HL-60/S4 treated with retinoic acid at 250 ng/mL for 4 days and 3 days (cell line): ENCODE results near the gene TTLL12.
"Not testable (repeated sequence)": the region's sequence is repeated elsewhere in the genome, so short reads cannot be mapped to it uniquely, and the experiment has no call there.

Source experiments
- in situ Hi-C: fragments of 300-500 bp; cut with MboI; formaldehyde crosslinking; loops from 2 replicates; pipeline ENCODE4 v1.7.0; 2022; ENCODE audit warnings: low sequenced_read_pairs

Gene TTLL12

DNA sequence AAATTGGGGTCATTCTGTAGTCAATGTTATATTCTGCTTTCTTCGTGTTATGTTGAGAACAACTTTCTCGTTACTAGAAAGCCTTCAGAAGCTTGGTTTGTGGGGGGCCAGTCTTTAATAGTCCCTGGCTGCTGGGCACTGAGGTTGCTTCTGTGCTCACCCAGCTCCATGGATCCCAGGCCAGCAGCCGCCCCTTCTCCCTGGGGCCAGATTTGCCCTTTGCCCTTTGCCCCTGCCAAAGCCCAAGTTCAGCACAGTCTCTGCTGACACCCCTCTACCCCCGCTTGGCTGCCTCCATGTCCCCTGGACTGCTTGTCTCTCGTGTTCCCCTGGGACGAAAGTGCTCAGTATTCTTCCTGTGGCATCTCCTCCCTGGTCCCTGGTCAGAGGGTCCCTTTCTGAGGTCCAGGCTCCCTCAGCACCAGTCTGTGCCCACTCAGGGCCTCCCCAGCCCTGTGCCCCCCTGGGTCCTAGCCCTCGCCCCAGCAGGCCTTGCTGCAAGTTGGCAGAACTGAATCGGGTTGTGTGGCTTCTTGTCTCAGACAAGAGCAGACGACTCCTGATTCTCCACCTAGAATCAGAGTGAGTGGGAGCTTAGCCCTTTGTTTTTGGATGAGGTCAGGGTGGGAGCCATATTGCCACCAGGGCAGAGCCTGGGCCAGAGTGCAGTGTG, 28.9 kb downstream of the TTLL12 start:
- in situ Hi-C loops = no loop called here

DNA sequence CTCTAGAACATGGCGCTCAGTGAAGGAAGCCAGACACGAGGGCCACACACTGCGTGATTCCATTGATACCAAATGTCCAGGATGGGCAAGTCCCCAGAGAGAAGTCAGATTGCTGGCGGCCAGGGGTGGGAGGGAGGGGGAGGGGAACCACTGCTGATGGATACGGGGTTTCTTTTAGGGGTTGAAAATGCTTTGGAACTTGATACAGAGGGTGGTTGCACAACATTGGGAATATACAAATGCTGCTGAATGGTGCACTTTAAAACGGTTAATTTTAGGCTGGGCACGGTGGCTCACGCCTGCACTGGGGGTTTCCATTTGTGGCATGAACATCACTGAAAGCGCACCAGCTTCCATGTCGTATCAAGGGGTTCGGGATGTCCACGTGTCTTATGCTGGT, 30.5 kb downstream of the TTLL12 start:
- in situ Hi-C loops = no loop called here

DNA sequence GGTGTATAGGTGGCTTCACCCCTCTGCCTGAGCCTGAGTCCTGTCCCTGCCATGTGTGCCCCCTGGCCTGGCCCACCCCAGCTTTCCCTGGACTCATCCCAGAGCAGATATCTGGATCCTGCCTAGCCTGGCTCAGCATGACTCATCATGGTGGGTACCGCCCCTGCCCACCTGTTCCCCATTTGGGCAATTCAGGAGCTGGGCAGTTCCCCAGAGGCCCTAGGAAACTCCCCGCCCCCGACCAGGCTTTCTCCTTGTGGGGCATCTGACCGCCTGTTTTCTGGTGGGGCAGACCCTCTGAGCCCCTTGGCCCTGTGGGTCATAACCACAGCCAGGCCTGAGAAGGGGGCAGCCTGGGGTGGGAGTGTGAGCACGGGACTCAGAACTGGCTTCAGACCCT, 31.1 kb downstream of the TTLL12 start:
- in situ Hi-C loops = no loop called here

DNA sequence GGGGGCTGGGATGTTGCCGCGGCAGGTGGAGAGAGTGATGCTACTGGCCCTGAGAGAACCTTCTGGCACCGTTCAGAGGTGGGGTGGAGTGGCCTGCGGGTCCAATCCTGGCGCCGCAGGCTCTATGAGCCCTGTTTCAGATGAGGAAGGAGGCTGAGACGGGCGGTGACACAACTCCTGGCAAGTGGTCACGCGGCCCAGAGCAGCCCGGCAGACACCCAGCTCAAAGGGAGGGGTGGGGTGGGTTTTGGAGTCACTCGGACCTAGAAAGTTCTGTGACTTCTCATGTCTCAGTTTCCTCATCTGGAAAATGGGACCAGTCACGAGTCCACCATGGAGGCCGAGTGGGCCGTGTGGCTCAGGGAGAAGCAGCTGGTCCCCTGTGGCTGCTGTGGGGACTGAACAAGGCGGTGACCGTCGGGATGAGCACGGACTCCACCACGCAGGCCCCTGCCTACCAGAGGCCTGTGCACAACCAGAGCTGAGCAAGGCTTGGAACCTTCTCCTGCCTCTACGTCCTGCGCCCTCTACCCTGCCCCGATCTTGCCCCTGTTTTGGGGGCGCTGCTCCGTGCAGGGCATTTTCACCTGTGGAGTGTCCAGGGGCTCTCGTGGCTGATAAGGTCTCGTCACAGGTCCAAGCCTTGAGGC, 31.9 kb downstream of the TTLL12 start:
- in situ Hi-C loops = no loop called here

DNA sequence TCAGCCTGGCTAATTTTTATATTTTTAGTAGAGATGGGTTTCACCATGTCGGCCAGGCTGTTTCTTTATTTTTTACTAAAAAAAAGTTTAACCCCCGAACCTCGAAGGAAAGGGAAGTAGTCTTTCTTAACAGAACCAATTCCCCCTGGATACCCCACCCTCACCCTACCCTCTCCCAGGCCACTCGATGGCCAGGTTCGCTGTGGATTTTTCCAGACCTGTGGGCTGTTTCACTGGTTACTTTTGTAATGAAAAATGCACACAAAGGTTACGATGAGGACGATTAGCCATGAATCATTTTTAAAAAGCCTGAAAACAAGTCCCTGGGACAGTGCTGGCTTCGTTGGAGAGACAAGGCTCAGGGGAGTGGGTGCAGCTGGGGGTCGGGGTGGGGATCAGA, 33.0 kb downstream of the TTLL12 start:
- in situ Hi-C loops = no loop called here

DNA sequence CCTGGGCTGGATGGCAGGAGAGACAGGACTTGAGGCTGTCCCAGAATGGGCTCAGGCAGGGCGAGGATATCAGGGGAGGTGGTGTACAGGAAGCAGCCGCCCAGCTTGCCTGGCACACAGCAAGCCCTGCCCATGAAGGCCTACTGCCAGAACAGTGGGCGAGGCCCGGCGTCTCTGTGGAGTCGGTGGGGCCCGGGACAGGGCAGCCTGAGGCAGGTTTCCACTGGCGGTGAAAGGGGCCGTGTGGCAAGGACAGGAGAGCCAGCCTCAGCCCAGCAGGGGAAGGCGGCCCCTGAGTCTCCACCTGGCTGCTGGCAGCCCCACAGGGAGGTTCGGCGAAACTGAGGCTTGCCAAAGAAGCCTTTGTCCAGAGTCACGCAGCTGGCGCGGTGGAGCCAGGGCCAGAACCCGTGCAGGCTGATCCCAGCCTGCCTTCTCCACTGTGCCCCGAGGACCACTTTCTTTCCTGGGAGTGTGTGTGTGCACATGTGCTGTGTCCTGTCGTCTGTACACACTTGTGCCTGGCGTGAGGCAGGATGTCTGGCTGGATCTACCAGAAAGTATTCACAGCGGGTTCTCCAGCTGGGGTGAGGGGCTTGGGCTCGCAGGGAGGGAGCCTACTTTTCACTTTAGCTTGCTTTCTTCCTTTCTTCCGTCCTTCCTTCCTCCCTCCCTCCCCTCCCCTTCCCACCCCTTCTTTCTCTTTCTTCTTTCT, 34.4 kb downstream of the TTLL12 start:
- in situ Hi-C loops = no loop called here

DNA sequence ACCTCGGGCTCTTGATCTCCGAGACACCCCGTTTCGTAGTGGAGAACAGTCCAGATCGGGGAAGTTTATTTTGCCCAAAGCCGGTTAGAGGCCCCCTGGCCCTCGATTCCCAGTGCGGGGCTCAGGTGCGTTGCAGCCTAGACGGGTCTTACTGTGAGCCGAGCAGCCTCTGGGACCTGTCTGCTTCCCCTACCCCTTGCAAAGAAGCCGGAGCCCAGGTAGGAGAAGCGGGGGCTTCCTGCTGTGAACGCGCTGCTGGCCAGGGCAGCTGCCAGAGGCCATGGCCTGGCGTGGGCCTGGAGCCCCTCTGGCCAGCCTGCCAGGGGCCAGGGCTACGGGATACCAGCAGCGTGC, 35.0 kb downstream of the TTLL12 start:
- in situ Hi-C loops = no loop called here

DNA sequence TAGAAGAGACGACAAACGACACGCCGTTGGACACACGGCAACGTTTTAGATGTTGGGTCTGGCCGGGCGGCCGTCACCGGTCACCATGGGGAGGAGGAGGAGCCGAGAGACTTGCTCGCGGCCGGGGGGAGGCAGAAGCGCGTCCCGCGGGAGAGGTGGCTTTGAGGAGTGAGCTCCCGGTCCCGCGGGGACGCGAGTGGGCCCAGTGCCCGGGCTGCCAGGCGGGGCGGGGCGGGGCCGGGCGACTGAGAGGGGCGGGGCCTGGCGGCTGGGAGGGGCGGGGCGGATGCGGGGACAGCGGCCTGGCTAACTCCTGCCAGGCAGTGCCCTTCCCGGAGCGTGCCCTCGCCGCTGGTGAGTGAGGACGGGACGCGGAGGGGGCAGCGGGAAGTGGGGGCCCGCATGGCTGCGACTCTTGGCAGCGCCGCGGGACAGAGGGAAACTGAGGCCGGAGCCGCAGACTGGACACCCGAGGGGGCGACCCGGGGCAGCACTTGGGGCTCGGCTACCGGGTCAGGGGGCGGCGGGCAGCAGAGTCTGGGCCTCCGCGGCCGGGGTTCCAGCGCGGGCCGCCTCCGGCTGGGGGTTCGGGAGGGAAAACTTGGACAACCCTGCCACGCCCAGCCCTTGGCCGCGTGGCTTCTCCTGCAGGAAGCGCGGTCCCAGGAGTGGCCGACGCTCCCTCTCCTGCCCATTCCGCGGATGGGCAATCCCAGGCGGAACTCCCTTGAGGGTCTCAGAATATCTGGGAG, 35.5 kb downstream of the TTLL12 start, which contains the start of gene TSPO:
Gene TSPO, plus strand, starts transcription at position 309 of the 752 bp plus-strand sequence. CDS start 7,680 bp downstream, outside the sequence.
- in situ Hi-C loops = no loop called here

DNA sequence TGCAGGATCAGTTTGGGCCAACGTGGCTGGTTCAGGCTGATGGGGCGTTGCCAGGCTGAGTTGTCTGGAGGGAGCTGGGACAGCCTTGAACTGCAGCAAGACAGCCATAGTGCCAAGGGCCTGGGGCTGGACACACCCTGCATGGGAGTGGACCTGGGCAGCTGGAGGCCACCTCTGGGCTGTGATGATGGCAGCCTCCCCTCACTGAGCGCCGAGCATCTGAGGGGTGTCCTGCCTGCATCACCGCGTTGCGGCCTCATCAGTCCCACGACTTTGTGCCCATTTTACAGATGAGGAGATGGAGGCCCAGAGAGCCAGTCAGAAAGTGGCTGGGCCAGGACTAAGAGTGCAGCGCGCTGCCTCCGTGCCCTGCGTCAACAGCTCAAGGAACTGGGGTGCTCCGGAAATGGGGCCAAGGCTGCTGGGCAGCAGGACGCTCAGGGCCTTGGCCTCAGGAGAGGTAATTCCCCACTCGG, 36.2 kb downstream of the TTLL12 start:
- in situ Hi-C loops = no loop called here

DNA sequence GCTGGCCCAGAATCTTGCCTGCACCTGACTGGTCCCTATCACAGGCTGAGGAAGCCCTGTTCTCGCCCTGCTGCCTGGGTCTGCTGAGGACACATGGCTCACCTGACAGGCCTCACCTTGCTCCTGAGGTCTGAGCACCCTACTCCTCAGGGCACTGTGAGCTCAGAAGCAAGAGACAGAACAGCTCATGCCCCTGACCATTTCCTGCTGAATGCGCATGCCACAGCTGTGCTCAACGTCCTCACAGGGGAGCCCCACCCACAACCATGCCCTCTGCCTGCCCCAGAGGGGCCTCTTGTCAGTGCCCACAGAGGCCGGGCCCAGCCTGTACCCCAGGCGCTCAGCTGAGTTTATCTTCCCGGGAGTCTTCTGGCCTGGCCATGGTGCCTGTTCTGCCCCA, 38.4 kb downstream of the TTLL12 start:
- in situ Hi-C loops = no loop called here

DNA sequence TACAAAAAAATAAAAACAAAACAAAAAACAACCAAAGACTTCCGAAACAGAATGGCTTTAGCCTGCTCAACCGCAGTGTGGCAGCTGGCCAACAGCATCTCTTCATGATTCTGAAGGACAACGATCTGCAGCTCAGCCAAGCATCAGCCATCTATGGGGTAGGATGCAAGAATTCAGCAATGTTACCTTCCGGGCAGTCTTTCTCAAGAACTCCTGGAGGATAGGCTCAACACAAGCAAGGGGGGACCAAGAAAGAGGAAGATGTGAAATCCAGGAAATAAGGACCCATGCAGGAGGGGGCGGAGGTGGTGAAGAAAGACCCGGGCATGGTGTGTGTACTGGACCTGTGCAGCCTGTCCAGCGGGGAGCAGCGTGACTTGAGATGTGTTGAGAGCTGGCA, 39.1 kb downstream of the TTLL12 start:
- in situ Hi-C loops = no loop called here

DNA sequence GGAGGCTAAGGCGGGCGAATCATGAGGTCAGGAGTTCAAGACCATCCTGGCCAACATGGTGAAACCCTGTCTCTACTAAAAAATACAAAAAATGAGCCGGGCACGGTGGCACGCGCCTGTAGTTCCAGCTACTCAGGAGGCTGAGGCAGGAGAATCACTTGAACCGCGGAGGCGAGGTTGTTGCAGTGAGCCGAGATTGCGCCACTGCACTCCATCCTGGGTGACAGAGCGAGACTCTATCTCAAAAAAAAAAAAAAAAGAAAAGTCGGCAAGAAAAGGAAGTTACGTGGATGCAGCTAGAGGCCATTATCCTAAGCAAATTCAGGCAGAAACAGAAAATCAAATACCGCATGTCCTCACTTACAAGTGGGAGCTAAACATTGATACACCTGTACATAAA, 40.6 kb downstream of the TTLL12 start:
- in situ Hi-C loops = not testable (repeated sequence)

DNA sequence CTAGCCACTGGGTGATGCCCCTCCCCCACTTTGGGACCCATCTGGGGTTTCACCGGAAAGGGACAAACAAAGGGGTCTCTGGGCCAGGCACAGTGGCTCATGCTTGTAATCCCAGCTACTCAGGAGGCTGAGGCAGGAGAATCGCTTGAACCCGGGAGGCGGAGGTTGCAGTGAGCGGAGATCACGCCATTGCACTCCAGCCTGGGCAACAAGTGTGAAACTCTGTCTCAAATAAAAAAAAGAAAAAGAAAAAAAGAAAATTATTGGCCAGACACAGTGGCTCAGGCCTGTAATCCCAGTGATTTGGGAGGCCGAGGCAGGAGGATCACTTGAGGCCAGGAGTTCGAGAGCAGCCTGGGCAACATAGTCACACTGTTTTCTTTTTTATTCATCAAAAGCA, 41.6 kb downstream of the TTLL12 start:
- in situ Hi-C loops = not testable (repeated sequence)

DNA sequence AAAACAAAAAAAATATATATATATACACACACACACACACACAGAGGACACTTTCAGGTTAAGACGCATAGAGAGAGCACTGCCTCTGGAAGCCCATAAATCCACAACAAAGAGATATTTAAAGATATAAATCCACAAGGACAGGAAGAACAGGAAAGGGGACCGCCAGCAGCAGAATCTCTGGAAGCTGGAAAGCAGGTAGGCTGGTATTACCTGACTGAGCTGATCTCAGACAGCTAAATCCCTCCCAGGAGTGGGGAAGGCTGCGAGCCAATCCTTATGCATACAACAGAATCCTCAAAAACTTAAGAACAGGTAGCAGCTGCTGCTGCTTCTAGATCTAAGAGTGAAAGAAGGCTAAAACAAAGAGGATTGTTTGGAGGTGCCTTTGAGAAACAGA, 42.0 kb downstream of the TTLL12 start:
- in situ Hi-C loops = no loop called here

DNA sequence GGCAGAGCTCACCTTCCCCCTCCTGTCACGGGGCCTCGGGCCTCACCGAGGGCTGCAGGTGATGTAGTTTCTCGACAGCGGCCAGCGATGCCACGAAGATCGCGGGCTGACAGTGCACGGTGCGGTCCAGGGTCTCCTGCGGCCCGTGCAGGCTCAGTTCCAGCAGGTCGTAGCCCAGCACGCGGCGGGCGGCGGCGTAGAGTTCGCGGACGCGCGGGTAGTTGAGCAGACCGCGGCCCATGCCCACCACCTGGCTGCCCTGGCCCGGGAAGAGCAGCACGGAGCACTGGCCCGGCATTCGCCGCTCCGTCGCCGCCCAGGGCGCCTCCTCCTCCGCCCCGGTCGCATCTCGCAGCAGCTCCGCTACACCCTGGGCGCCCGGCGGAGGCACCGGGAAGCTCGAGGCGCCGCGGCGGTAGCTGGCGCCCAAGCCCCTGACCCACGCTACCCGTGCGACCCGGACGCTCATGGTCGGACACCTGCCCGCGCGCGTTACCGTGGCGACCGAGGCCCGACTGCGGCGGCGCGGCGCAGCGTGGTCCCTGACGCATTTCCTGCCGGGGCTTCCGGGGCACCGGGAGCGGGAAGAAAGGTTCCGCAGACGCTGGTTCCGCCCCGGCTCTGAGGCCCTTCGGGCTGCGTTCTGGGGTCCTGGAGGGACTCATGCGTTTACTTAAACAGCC, 43.9 kb downstream of the TTLL12 start, which contains the start of gene MCAT:
Gene MCAT, minus strand, starts transcription at position 519 of the 683 bp plus-strand sequence. Its CDS starts 50 bp downstream, at position 469.
- in situ Hi-C loops = no loop called here

DNA sequence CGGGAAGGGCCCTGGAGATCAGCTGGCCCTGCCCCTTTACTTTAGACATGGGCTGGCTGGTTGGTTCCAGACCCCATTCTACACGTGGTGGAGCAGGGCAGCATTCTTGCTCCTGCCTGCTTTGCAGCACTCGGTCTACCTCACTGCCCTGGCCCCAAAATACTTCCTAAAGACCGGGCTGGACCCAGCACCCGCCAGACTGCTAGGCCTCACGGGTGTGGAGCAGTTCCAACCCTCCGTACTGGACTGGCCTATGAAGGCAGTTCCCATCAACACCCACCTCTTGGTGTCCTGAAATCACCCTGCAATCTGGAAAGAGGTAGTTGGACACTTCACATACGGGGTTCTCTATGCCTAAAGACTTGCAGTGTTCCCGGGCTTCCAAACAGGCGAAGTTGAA, 50.1 kb downstream of the TTLL12 start:
- in situ Hi-C loops = no loop called here

DNA sequence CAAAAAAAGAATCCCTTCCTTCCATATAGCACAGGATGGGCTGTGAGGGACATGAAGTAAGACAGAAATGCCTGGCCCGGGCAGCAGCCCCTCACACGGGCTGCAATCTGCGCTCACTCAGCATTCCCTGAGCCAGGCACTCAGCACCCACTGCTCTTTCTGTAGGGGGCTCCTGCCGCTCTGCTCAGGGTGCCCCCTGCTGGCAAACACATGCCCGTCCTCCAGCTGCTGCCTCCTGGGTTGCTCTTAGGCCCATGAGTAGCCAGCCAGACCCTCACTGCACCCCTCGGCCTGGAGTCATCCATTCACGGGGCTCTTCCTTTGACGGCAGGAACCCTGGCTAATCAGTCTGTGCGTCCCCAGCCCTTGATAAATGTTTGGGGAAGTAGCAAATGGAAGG, 50.7 kb downstream of the TTLL12 start:
- in situ Hi-C loops = no loop called here

DNA sequence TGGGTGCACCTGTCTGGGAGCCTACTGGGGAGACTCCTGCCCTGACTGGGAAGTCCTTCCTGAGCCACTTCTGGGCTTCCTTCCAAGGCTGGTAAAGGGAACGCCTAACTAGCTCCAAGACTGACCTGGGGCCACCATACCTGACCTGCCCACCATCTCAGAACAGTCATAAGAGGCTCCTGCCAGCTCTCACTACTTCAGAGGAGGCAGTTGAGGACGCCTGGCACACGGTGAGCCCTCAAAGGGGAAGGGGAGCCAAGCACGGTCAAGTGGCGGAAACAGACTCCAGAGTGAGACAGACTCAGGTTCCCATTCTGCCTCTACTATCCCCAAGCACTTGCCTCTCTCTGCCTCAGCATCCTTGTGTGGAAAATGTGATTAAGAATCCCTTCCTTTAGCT, 51.4 kb downstream of the TTLL12 start:
- in situ Hi-C loops = no loop called here

DNA sequence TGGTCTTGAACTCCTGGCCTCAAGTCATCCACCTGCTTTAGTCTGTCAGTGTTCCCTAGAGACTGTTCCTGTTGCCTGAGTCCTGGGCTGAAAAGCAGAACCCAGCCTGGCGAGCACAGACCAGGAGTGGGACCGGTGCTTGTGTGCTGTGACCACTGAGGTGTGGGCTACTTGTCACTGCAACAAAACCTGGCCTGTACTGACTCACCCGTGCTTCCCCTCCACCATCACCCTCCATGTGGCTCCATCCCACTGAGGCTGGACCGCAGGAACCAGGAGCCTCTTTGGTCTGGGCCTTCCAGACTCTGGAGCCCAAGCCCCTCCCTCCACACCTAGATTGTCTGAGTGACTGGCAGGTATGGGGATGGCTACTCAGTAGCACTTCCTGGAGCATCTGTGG, 52.4 kb downstream of the TTLL12 start:
- in situ Hi-C loops = no loop called here

DNA sequence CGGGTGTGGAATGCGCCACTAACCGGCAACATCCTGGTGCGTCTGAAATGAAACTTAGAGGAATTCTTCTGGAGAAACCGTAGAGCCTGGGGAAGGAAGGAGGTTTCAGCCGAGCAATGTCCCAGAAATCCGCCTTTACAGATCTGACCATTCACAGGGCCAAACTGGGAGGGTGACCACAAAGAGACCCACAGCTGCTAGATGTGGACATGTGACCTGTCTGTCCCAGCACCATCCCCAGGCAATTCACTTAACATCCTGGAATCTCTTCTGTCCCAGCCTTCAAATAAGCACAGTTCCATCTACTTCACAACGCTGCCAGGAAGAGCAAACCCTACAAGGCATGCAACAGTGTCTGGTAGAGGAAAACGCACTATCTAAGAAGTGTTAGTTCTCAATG, 53.5 kb downstream of the TTLL12 start:
- in situ Hi-C loops = no loop called here
